ENCODE data around the gene OVAAL.
"Not testable (repeated sequence)": the region's sequence is repeated elsewhere in the genome, so short reads cannot be mapped to it uniquely, and the experiment has no call there.

OVAAL gene

DNA sequence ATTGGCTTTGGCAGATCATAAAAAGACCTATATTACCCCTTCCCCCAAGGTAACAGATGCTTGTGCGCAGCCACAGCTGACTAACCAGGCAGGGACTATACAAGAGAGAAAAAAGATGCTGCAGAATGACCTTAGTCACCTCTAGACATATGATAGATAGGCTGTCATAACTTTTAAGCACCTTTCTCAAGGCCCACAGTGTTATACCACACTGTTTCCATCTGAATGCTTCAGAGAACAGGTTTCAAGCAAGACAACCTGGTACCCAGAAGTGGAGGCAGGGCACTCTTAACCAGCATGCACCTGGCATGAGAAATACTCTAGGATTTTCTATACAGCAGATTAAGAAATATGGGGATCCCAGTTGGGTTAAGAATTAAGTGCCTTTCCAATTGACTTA lies 12.8 kb upstream of the OVAAL start:
- TF ChIP-seq, protein P1, sequence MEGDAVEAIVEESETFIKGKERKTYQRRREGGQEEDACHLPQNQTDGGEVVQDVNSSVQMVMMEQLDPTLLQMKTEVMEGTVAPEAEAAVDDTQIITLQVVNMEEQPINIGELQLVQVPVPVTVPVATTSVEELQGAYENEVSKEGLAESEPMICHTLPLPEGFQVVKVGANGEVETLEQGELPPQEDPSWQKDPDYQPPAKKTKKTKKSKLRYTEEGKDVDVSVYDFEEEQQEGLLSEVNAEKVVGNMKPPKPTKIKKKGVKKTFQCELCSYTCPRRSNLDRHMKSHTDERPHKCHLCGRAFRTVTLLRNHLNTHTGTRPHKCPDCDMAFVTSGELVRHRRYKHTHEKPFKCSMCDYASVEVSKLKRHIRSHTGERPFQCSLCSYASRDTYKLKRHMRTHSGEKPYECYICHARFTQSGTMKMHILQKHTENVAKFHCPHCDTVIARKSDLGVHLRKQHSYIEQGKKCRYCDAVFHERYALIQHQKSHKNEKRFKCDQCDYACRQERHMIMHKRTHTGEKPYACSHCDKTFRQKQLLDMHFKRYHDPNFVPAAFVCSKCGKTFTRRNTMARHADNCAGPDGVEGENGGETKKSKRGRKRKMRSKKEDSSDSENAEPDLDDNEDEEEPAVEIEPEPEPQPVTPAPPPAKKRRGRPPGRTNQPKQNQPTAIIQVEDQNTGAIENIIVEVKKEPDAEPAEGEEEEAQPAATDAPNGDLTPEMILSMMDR (IDR thresholded peaks at IDR 0.05; ENCODE audit: insufficient read depth, low read length, poor library complexity, severe bottlenecking): no peak
- no peak for TF ChIP-seq EZH2phosphoT487 (conservative IDR thresholded peaks at IDR 0.05; ENCODE audit: low read length)
- Histone ChIP-seq H3K9me3 (ENCODE audit: insufficient read depth, low read length) (no peaks in the 10 kb centered on the region), H3K79me2 (ENCODE audit: insufficient read depth, low read length) (no peaks in the 10 kb centered on the region), H3K4me2 (ENCODE audit: low read depth, low read length, poor library complexity, severe bottlenecking) (no peak overlapping the region), H2AFZ (ENCODE audit: low read depth, low read length, severe bottlenecking) (no peak overlapping the region), H3K27ac (ENCODE audit: low read depth, low read length) (no peak overlapping the region), H3K4me3 (ENCODE audit: insufficient read depth, low read length, poor library complexity, severe bottlenecking) (no peak overlapping the region), H3F3A (ENCODE audit: insufficient read depth) (no peaks in the 10 kb centered on the region), H3K27me3 (ENCODE audit: low read length) (no peaks in the 10 kb centered on the region), H3K9ac (ENCODE audit: low read length) (no peak overlapping the region), H4K20me1 (ENCODE audit: low read depth, low read length) (no peaks in the 10 kb centered on the region), H3K9me2 (replicated peaks; ENCODE audit: insufficient read depth, low read length) (no peaks in the 10 kb centered on the region), H3K36me3 (ENCODE audit: low read length) (no peaks in the 10 kb centered on the region)

DNA sequence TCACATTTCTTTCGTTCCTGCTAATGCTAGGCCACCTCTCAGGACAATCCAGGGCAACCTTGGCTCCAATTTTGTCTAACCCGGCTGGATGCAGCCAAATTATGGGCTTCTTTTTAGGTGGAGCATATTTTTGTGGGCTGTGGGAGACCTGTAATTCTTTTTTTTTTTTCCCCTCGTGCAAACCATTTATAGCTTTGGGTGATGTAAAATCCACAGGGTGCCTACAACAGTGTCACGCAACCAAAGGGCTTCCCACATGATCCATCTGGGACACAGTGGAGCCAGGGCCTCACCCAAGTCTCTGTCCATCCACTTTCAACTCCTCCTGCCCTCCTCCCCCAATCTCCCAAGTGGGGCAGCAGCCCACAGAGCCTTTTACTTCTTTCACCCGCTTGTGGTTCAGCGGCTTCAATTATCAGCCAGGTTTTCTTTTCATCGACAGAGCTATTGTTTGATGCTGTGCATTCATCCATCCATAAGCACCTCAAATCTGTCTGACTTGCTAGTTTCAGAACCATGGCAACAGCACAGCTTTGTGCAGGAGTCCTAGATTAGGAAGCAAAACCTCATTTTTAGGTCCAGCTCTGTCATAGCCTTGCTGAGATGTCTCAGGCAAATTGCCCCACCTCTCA lies 10.0 kb upstream of the OVAAL start:
- H3K9ac ChIP-seq (ENCODE audit: low read length): no peak overlapping the region
- H3K9me3 ChIP-seq (ENCODE audit: insufficient read depth, low read length): no peaks in the 10 kb centered on the region
- no peaks in the 10 kb centered on the region for H4K20me1 ChIP-seq (ENCODE audit: low read depth, low read length)
- no peaks in the 10 kb centered on the region for H3K36me3 ChIP-seq (ENCODE audit: low read length)
- no peaks in the 10 kb centered on the region for H3K79me2 ChIP-seq (ENCODE audit: insufficient read depth, low read length)
- no peak overlapping the region for H3K27ac ChIP-seq (ENCODE audit: low read depth, low read length)
- no peak overlapping the region for H2AFZ ChIP-seq (ENCODE audit: low read depth, low read length, severe bottlenecking)
- H3K9me2 ChIP-seq (replicated peaks; ENCODE audit: insufficient read depth, low read length): no peaks in the 10 kb centered on the region
- H3K4me2 ChIP-seq (ENCODE audit: low read depth, low read length, poor library complexity, severe bottlenecking): no peak overlapping the region
- no peaks in the 10 kb centered on the region for H3K27me3 ChIP-seq (ENCODE audit: low read length)
- no peaks in the 10 kb centered on the region for H3F3A ChIP-seq (ENCODE audit: insufficient read depth)
- no peak overlapping the region for H3K4me3 ChIP-seq (ENCODE audit: insufficient read depth, low read length, poor library complexity, severe bottlenecking)
- TF ChIP-seq EZH2phosphoT487 (conservative IDR thresholded peaks at IDR 0.05; ENCODE audit: low read length): no peak
- TF ChIP-seq, protein P1 (IDR thresholded peaks at IDR 0.05; ENCODE audit: insufficient read depth, low read length, poor library complexity, severe bottlenecking): no peak

DNA sequence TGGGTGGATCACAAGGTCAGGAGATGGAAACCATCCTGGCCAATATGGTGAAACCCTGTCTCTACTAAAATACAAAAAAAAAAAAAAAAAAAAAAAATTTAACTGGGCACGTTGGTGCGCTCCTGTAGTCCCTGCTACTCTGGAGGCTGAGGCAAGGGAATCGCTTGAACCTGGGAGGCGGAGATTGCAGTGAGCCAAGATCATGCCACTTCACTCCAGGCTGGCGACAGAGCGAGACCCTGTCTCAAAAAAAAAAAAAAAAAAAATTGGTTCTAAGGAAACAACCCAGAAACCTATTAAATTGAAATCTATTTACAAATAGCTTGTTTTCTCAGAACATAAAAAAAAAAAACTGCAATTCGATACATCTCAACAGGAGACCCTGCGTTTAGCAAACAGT lies 9.0 kb upstream of the OVAAL start:
- not testable (repeated sequence) for H4K20me1 ChIP-seq (ENCODE audit: low read depth, low read length); H3K27me3 ChIP-seq (ENCODE audit: low read length); H3K4me3 ChIP-seq (ENCODE audit: insufficient read depth, low read length, poor library complexity, severe bottlenecking); H3K9me3 ChIP-seq (ENCODE audit: insufficient read depth, low read length); H3K36me3 ChIP-seq (ENCODE audit: low read length); H2AFZ ChIP-seq (ENCODE audit: low read depth, low read length, severe bottlenecking); H3K9me2 ChIP-seq (replicated peaks; ENCODE audit: insufficient read depth, low read length); H3K79me2 ChIP-seq (ENCODE audit: insufficient read depth, low read length); H3F3A ChIP-seq (ENCODE audit: insufficient read depth); H3K9ac ChIP-seq (ENCODE audit: low read length); H3K4me2 ChIP-seq (ENCODE audit: low read depth, low read length, poor library complexity, severe bottlenecking); H3K27ac ChIP-seq (ENCODE audit: low read depth, low read length)

DNA sequence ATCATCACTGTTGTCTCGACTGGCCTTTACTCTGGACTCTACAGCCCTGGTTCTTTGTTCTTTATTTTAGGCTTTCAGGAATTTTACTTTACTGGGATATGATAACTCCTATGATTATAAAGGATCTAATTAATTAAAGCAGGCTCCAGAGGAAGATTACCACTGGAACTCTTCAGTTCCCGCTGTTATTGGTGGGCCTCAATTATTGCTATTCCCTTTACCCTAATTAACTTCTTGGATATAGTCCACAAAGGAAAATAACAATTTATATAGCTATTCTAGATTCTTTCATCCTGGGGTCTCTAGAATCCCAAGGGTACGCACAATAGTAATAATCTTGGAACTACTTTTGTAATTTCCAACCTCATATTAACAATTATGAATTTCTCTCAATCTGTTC lies 8.5 kb upstream of the OVAAL start:
- H3K9ac ChIP-seq (ENCODE audit: low read length): no peak overlapping the region

More for the DNA sequence above, 8.5 kb upstream of the OVAAL start:
- no peak overlapping the region for H2AFZ ChIP-seq (ENCODE audit: low read depth, low read length, severe bottlenecking)
- H3K79me2 ChIP-seq (ENCODE audit: insufficient read depth, low read length): no peaks in the 10 kb centered on the region
- TF ChIP-seq EZH2phosphoT487 (conservative IDR thresholded peaks at IDR 0.05; ENCODE audit: low read length): no peak
- TF ChIP-seq, protein P1 (IDR thresholded peaks at IDR 0.05; ENCODE audit: insufficient read depth, low read length, poor library complexity, severe bottlenecking): no peak
- H4K20me1 ChIP-seq (ENCODE audit: low read depth, low read length): no peaks in the 10 kb centered on the region
- no peak overlapping the region for H3K4me3 ChIP-seq (ENCODE audit: insufficient read depth, low read length, poor library complexity, severe bottlenecking)
- H3K9me2 ChIP-seq (replicated peaks; ENCODE audit: insufficient read depth, low read length): no peaks in the 10 kb centered on the region
- H3K36me3 ChIP-seq (ENCODE audit: low read length): no peaks in the 10 kb centered on the region
- no peak overlapping the region for H3K4me2 ChIP-seq (ENCODE audit: low read depth, low read length, poor library complexity, severe bottlenecking)
- no peaks in the 10 kb centered on the region for H3F3A ChIP-seq (ENCODE audit: insufficient read depth)
- H3K27ac ChIP-seq (ENCODE audit: low read depth, low read length): no peak overlapping the region
- no peaks in the 10 kb centered on the region for H3K27me3 ChIP-seq (ENCODE audit: low read length)
- H3K9me3 ChIP-seq (ENCODE audit: insufficient read depth, low read length): no peaks in the 10 kb centered on the region

Data from SU-DHL-6 (cell line).